Omental fat pad (tissue), 4 donors: ENCODE results near the gene SMIM11. TPM values are rescaled to one million over a fixed set of nuclear protein-coding genes. Genes with fewer than 3 reads are reported as not detected.
"Not testable (repeated sequence)": the region's sequence is repeated elsewhere in the genome, so short reads cannot be mapped to it uniquely, and the experiment has no call there.

ENCODE experiments used
- ATAC-seq: fragments of 150-250 bp; one replicate; pipeline ENCODE4 v1.9.1; 2016; ENCODE audit warnings: mild to moderate bottlenecking, moderate library complexity; ENCODE audit not compliant: low FRiP score
- DNase-seq: peaks from one replicate; pipeline ENCODE4 v3.0.0-alpha.2; 2019; ENCODE audit warnings: low spot score
- total RNA-seq, 4 donors: library from RNA; depleted of rRNA; stranded (reverse); fragments of >200 nt; gene quantifications; one replicate each; pipeline ENCODE4 v1.1.0, GENCODE V29; 2016
- TF ChIP-seq, protein P1 (sequence below), 3 donors: fragments of 450-650 bp; IDR thresholded peaks; one replicate each; pipeline ENCODE4 v1.5.1; 2016 to 2017; ENCODE audit warnings: antibody characterized with exemption in 3 of 3, mild to moderate bottlenecking in 3 of 3, moderate library complexity in 2 of 3

SMIM11 gene
- total RNA-seq, 4 donors from 2014 or later: 4.4 to 12.1 (median 4.9) TPM

DNA sequence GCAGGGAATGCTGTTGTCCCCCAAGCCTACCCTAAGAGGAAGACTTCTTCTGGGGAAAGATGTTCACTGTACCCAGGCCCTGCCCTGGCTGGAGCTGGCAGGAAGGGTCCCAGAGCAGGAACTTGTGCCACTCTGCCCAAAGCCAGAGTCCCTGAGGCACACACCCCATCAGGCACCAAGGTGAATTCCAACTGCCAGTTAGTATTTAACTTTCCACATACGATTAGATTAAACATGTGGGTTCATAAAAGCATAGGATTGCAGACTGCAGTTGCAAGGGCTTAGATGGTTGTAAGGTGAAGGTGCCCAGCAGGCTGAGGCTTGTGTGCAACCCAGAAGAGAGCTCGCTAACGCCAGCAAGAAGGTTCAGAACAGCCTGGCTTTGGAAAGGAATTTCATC, 11.6 kb upstream of the SMIM11 start, which contains the start of gene KCNE2:
KCNE2 (plus strand) TSS at position 274 of the 400 bp plus-strand sequence. CDS start 6,473 bp downstream, outside the sequence.
- ATAC-seq: no peak
- no peak for DNase-seq
- TF ChIP-seq, protein P1, sequence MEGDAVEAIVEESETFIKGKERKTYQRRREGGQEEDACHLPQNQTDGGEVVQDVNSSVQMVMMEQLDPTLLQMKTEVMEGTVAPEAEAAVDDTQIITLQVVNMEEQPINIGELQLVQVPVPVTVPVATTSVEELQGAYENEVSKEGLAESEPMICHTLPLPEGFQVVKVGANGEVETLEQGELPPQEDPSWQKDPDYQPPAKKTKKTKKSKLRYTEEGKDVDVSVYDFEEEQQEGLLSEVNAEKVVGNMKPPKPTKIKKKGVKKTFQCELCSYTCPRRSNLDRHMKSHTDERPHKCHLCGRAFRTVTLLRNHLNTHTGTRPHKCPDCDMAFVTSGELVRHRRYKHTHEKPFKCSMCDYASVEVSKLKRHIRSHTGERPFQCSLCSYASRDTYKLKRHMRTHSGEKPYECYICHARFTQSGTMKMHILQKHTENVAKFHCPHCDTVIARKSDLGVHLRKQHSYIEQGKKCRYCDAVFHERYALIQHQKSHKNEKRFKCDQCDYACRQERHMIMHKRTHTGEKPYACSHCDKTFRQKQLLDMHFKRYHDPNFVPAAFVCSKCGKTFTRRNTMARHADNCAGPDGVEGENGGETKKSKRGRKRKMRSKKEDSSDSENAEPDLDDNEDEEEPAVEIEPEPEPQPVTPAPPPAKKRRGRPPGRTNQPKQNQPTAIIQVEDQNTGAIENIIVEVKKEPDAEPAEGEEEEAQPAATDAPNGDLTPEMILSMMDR (IDR thresholded peaks at IDR 0.05): no peak

DNA sequence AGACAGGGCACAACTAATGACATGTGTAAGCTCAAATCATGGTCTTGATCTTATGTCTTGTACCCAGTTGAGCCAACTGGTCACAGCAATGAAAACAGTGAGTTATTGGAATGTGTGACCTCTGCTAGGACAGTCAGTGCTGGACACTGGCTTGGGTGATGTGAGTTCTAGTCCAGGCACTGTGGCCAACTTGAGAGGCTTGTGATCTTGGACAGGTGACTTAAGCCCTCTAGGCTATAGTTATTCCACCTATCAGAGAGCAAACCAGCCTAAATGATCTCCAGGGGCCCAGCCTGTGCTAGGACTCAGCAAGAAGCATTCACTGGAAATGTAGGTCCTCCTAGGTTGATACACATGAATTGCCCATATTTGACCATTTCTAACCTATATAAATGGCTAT, 10.4 kb upstream of the SMIM11 start:
- TF ChIP-seq, protein P1 (IDR thresholded peaks at IDR 0.05): no peak
- no peak for DNase-seq

DNA sequence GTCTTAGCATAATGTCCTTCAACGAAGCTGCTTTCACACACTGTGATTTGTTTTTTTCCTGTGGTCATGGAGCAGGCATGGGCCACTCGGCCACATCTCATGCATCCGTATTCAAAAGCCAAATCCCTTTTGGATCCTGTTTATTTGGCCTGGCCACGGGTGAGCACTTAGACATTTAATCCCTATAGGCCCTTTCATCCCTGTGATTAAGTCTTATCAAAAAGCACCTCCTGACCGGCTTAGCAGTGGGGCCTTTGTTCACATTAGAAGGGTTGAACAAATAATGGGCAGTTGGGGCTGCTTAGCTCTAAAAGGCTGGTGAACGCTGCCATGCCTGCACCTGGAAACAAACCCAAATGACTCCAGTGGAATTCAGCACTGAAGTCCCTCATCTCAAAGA, 9.5 kb upstream of the SMIM11 start:
- no peak for DNase-seq
- no peak for ATAC-seq
- TF ChIP-seq, protein P1 (IDR thresholded peaks at IDR 0.05): no peak

More for the DNA sequence above, 10.4 kb upstream of the SMIM11 start:
- no peak for ATAC-seq

DNA sequence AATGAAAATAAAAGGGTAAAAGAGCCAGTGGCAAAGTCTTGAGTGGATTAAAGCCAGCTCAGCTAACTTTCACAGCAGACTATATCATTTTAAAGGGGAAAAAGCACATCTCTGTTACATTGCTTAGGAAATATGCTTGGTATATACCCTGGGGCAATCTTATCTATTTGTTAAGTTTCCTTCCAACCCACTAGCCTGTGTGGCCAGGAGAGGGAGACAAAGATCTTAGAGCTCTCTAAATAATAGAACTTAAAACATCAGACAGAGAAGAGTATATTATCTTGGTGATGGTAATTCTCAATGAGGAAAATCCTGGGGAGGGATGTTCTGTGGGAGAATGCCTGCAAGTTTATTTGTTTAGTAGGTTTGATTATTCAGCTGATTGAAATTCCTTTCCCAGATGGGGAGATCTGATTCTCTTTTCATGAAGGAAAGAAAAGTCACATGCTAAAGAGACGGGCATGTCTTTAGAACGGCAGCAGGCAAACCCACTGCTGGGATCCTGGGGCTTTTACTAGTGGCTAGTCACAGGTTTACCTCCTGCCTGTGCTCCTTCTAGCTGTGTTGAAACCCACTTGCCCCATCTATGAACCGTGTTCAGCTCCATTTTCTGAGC, 7.9 kb upstream of the SMIM11 start:
- ATAC-seq (peak; percentile 74), DNase-seq (no peak)
- TF ChIP-seq, protein P1 (IDR thresholded peaks at IDR 0.05): no peak

DNA sequence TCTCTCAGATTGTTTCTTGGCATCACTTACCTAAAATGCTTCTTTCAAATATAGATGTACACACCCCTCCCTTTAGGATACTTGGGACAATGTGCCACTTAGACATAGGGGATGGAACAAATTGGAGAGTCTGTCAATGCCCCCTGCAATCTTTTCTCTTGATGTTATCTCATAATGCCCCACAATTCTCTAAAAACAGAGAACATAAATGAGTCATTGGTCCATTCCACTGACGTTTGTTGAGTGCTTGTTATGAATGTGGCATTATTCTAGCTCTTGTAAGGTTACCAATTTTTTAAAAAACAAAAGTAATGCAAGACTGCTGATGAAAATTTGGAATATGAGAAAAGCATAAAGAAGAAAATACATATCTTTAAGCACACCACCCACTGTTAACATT, 5.6 kb upstream of the SMIM11 start:
- TF ChIP-seq, protein P1 (IDR thresholded peaks at IDR 0.05): no peak
- ATAC-seq (no peak), DNase-seq (no peak)

DNA sequence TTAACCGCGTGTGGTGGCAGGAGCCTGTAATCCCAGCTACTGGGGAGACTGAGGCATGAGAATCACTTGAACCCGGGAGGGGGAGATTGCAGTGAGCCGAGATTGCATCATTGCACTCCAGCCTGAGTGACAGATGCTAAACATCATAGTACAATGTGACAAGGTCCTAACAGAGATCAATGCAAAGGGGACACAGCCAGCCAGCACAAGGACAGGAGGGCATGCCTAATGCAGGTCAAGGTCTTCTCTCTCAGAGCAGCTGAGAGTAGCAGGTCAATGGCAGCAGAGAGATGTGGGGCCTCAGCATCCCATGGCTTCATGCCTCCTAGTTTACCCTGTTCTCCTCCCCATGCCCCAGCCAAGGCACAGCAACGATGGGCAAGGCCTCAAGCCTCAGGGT, 3.0 kb upstream of the SMIM11 start:
- TF ChIP-seq, protein P1 (IDR thresholded peaks at IDR 0.05): no peak
- DNase-seq (no peak), ATAC-seq (no peak)

DNA sequence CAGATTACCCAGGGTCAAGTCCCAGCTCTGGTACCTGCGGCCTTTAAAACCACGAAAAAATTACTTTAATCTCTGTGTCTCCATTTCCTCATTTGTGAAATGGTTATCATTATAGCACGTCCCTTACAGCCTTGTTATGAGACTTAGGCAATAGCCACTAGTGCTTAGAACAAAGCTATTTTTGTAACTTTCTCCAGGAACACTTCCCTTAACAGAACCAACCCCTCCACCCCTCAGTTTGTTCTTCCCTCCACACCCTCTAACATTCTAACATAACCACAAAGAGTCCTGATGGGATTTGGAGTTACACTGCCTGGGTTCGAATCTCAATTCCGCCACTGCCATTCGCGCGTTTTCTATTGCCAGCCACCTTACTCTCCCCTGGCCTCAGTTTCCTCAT, 845 bp upstream of the SMIM11 start:
- ATAC-seq, DNase-seq: not testable (repeated sequence)

DNA sequence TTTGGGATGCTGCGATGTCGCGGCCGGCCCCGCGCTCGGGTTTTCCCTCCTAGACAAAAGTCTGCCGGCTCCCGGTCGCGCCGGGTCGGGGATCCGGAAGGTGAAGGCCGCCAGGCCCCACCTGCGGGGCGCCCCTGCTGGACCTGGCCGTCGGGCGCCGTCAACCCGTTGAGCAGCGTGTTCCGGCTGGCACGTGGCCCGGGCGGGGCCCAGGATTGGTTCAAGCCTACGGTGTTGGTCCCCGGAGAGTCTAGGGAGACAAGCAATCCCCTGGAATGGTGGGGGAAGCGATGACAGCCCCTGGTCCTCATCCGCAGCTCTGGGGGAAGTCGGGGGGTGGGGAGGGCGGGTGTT, 289 bp downstream of the SMIM11 start:
- ATAC-seq: peak; percentile 77
- not testable (repeated sequence) for DNase-seq

DNA sequence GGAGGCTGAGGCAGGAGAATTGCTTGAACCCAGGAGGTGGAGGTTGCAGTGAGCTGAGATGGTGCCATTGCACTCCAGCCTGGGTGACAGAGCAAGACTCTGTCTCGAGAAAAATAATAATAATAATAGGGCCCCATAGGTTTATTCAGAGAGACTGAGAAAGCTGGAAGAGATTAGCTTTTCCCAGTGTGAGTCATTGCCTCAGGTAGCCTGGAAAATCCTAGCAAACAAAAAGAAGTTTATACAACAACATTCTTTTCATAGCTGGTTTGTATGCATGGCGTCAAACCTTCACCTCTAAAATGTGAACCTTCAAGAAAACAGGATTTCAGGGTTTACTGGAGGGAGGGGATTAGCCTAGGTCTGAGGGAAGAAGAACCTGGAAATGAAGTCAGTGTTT, 7.8 kb downstream of the SMIM11 start:
- not testable (repeated sequence) for ATAC-seq, DNase-seq

DNA sequence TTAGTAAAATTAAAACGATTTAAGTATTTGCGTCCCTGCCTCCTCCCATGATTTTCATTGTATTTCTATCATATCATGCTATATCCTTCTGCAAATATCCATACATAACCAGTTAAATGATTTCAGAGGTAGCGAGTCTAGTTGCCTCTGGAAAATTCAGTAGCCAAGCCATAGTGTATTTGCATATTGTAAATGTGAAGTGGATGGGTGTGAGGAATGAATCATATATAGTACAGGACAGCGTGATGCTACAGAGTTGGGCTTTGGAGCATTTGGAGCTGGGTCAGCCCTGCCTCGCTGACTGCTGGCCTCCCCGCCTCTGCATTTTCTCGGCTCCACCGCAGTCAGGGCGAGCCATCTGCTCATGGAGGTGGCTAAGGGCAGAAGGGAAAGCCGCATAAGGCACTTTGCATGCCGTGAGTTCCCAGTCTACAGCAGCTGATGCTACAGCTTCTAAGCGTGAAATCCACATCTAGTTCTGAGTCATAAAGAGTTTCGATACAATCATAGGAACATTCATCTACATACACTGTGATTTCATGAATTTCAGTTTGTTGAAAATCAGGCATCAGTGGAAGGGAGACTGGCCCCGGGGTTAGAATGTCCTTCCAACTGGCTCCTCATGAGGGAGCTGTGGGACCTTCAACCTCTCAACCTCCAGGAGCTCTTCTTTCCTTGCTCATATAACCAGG, 8.6 kb downstream of the SMIM11 start:
- DNase-seq, ATAC-seq: not testable (repeated sequence)

DNA sequence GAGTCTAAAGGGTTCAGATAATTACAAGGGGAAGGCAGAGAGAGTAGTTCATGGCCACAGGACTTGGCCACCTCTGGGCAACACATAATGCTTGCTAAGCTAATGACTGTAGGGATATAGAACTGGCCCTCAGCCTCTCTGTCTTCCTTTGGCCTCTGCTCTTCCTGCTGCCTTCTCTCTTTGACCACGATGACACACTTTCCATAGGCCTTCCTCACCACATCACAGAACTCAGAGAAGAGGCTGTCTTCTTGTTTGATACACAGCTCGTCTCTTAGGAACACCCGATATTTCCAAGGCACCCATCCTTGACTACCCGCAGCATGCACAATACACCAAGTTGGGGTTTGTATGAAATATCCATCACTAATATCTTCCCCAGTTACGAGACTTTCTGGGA, 25.2 kb downstream of the SMIM11 start:
- not testable (repeated sequence) for DNase-seq, ATAC-seq

DNA sequence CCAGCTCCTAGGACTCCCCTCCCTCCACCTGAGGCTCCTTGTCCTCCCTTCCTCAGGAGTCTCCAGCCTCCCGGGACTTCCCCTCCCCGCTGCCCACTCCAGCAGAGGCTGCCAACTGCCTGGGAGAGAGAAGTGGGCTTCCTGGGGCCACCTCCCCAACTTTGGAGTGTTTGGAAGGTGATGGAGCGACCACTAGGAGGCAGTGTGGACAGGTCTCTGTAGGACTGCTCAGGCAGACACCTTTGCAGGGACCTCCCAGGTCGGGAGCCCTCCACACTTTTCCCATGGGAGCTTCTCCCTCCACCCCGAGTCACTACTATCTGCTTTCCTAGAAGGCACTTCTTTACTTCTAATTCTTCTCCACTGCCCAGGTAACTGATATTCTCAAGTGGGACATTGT, 29.4 kb downstream of the SMIM11 start:
- not testable (repeated sequence) for ATAC-seq, DNase-seq
